Activated T-cell treated with anti-CD3 and anti-CD28 coated beads for 4 hours (primary cell): Measurements from ENCODE around the gene COX20.

ENCODE experiments used
- DNase-seq: peaks from one replicate; pipeline ENCODE4 v3.0.0-alpha.2; 2020

Gene COX20

GRCh38 chr1:244854166-244854565 is 18.7 kb downstream of the COX20 start:
- no peak for DNase-seq

- no peak for DNase-seq
Observed at GRCh38 chr1:244854865-244855578, 19.6 kb downstream of the COX20 start.

- no peak for DNase-seq
Observed at GRCh38 chr1:244857761-244858160, 22.3 kb downstream of the COX20 start.

- no peak for DNase-seq
Observed at GRCh38 chr1:244858357-244858756, 22.9 kb downstream of the COX20 start.

GRCh38 chr1:244860078-244860477 is 24.6 kb downstream of the COX20 start:
- no peak for DNase-seq

GRCh38 chr1:244860914-244861610 is 25.6 kb downstream of the COX20 start:
- DNase-seq: no peak

- DNase-seq: no peak
Observed at GRCh38 chr1:244861683-244862082, 26.2 kb downstream of the COX20 start.

GRCh38 chr1:244862354-244862698 is 26.9 kb downstream of the COX20 start:
- no peak for DNase-seq

GRCh38 chr1:244862699-244863490 is 27.4 kb downstream of the COX20 start:
- peak; percentile 97 for DNase-seq

- peak; percentile 29 for DNase-seq
Observed at GRCh38 chr1:244863491-244864252, 28.2 kb downstream of the COX20 start.

GRCh38 chr1:244864253-244865027 is 29.0 kb downstream of the COX20 start, which contains the start of gene HNRNPU:
Gene HNRNPU (minus strand): TSS chr1:244864543. CDS start chr1:244864307, 236 bp downstream.
- peak; percentile 93 for DNase-seq

- peak; percentile 12 for DNase-seq
Observed at GRCh38 chr1:244865028-244865371, 29.5 kb downstream of the COX20 start.

GRCh38 chr1:244865820-244866219 is 30.4 kb downstream of the COX20 start:
- DNase-seq: no peak

GRCh38 chr1:244866355-244866754 is 30.9 kb downstream of the COX20 start:
- no peak for DNase-seq

- no peak for DNase-seq
Observed at GRCh38 chr1:244868484-244869363, 33.3 kb downstream of the COX20 start.

- no peak for DNase-seq
Observed at GRCh38 chr1:244869364-244869827, 33.9 kb downstream of the COX20 start.

GRCh38 chr1:244869950-244870349 is 34.5 kb downstream of the COX20 start:
- no peak for DNase-seq

GRCh38 chr1:244874974-244875579 is 39.6 kb downstream of the COX20 start:
- DNase-seq: no peak

GRCh38 chr1:244876228-244876910 is 40.9 kb downstream of the COX20 start:
- no peak for DNase-seq

GRCh38 chr1:244878681-244879080 is 43.2 kb downstream of the COX20 start:
- no peak for DNase-seq
